A549 (cell line): Measurements from ENCODE around the gene PCGF3. TPM values are rescaled to one million over a fixed set of nuclear protein-coding genes. Genes with fewer than 3 reads are reported as not detected.

Source experiments
- ATAC-seq, 2 experiments: fragments of 200-7000 bp in 1 of 2; fragments of >200 bp in 1 of 2; cut with Nextera tagmentation in 1 of 2; cut with Tn5 transposase in 1 of 2; 3 replicates each; pipeline versions ENCODE4 v1.8.0 to v1.9.1; 2018 to 2020; ENCODE audit warnings: mild to moderate bottlenecking in 1 of 2, moderate library complexity in 1 of 2
- CTCF ChIA-PET: fragments of 300-600 bp; sonication (Branson Sonifier 250); formaldehyde crosslinking; extraction: SDS; loops from one replicate; lab custom pipeline; 2021; ENCODE audit warnings: antibody characterized with exemption, inconsistent platforms; lab: Yijun Ruan, JAX
- POLR2A ChIA-PET: fragments of 350-600 bp; formaldehyde crosslinking; extraction: SDS; loops from one replicate; lab custom pipeline; 2021; ENCODE audit warnings: antibody characterized with exemption, inconsistent platforms; lab: Yijun Ruan, JAX
- DNase-seq, 2 experiments: peaks; one replicate each; pipeline versions ENCODE4 v3.0.0 to v3.0.0-alpha.2; 2011 to 2016; ENCODE audit warnings: low read depth in 1 of 2, low spot score in 1 of 2
- FAIRE-seq: peaks from 2 replicates; lab custom pipeline; 2011; peaks lifted over from hg19 to GRCh38; lab: Jason Lieb, UNC
- H3K27ac ChIP-seq, 2 experiments: fragments of >200 bp; sonication (Bioruptor Twin); formaldehyde crosslinking; 3 replicates each; pipeline ENCODE4 v1.5.1; 2016 to 2017
- H3K4me1 ChIP-seq: fragments of >200 bp; sonication (Bioruptor Twin); formaldehyde crosslinking; 3 replicates; pipeline ENCODE4 v1.6.1; 2016
- H3K4me2 ChIP-seq: fragments of >200 bp; sonication (Bioruptor Twin); formaldehyde crosslinking; 3 replicates; pipeline ENCODE4 v1.6.1; 2016
- H3K4me3 ChIP-seq: fragments of >200 bp; sonication (Bioruptor Twin); formaldehyde crosslinking; 3 replicates; pipeline ENCODE4 v1.5.1; 2016
- H3K9me3 ChIP-seq: fragments of >200 bp; sonication (Bioruptor Twin); formaldehyde crosslinking; 3 replicates; pipeline ENCODE4 v1.6.1; 2016
- ATOH8 ChIP-seq: fragments of 250-450 bp; sonication (Bioruptor Pico); IDR thresholded peaks from 2 replicates; pipeline ENCODE4 v1.5.0; 2020; ENCODE audit warnings: low read depth, mild to moderate bottlenecking, moderate library complexity
- CBX2 ChIP-seq: fragments of 200-600 bp; sonication (generic); IDR thresholded peaks from 2 replicates; pipeline ENCODE4 v1.6.1; 2016; ENCODE audit warnings: low read depth, mild to moderate bottlenecking, borderline replicate concordance
- CHD4 ChIP-seq: fragments of 200-600 bp; sonication (generic); IDR thresholded peaks from 2 replicates; pipeline ENCODE4 v1.6.1; 2016; ENCODE audit warnings: antibody characterized with exemption, mild to moderate bottlenecking, borderline replicate concordance
- E2F6 ChIP-seq: IDR thresholded peaks from 2 replicates; pipeline ENCODE4 v1.6.1; 2012; ENCODE audit warnings: low read depth, borderline replicate concordance
- EHF ChIP-seq: fragments of 250-450 bp; sonication (Bioruptor Pico); IDR thresholded peaks from 2 replicates; pipeline ENCODE4 v1.5.0; 2020; ENCODE audit warnings: mild to moderate bottlenecking
- EP300 ChIP-seq, 2 experiments: fragments of >200 bp; sonication (Bioruptor Twin); formaldehyde crosslinking; IDR thresholded peaks; 2 replicates in 1 of 2; 3 replicates in 1 of 2; pipeline ENCODE4 v1.6.1; 2016 to 2017
- FOXS1 ChIP-seq: fragments of 250-450 bp; sonication (Bioruptor Pico); IDR thresholded peaks from 2 replicates; pipeline ENCODE4 v1.5.0; 2020; ENCODE audit warnings: mild to moderate bottlenecking, moderate library complexity
- GATA3 ChIP-seq: IDR thresholded peaks from 2 replicates; pipeline ENCODE4 v1.6.1; 2012; ENCODE audit warnings: borderline replicate concordance
- HEYL ChIP-seq: fragments of 250-450 bp; sonication (Bioruptor Pico); IDR thresholded peaks from 2 replicates; pipeline ENCODE4 v1.8.0; 2021; ENCODE audit warnings: mild to moderate bottlenecking, moderate library complexity
- HOXB13 ChIP-seq: fragments of 250-450 bp; sonication (Bioruptor Pico); IDR thresholded peaks from 2 replicates; pipeline ENCODE4 v1.5.0; 2020; ENCODE audit warnings: low read depth, mild to moderate bottlenecking, moderate library complexity
- JUN ChIP-seq, 2 experiments: fragments of >200 bp; sonication (Bioruptor Twin); formaldehyde crosslinking; IDR thresholded peaks; 2 replicates in 1 of 2; 3 replicates in 1 of 2; pipeline ENCODE4 v1.6.1; 2016 to 2017
- MAX ChIP-seq: IDR thresholded peaks from 2 replicates; pipeline ENCODE4 v1.6.1; 2012
- MYC ChIP-seq: IDR thresholded peaks from 2 replicates; pipeline ENCODE4 v1.6.1; 2012; ENCODE audit warnings: mild to moderate bottlenecking, inconsistent platforms, low read length, improper control_type of control experiment, borderline replicate concordance
- NFE2L2 ChIP-seq: fragments of 150-350 bp; conservative IDR thresholded peaks from 2 replicates; pipeline ENCODE4 v1.6.1; 2014; ENCODE audit warnings: low read length
- NR3C1 ChIP-seq: fragments of >200 bp; sonication (Bioruptor Twin); formaldehyde crosslinking; IDR thresholded peaks from 3 replicates; pipeline ENCODE4 v1.6.1; 2017
- POLR2A ChIP-seq: IDR thresholded peaks from 2 replicates; pipeline ENCODE4 v1.6.1; 2012; ENCODE audit warnings: mild to moderate bottlenecking, low read length
- POLR2AphosphoS2 ChIP-seq: conservative IDR thresholded peaks from 2 replicates; pipeline ENCODE4 v1.6.1; 2012; ENCODE audit warnings: low read length, improper control_type of control experiment, inconsistent platforms
- RAD21 ChIP-seq, 2 experiments: fragments of >200 bp in 1 of 2; sonication (Bioruptor Twin) in 1 of 2; formaldehyde crosslinking in 1 of 2; IDR thresholded peaks in 1 of 2; conservative IDR thresholded peaks in 1 of 2; 2 replicates in 1 of 2; 3 replicates in 1 of 2; pipeline ENCODE4 v1.6.1; 2012 to 2018; ENCODE audit warnings: inconsistent platforms in 1 of 2
- RARB ChIP-seq: fragments of 250-450 bp; sonication (Bioruptor Pico); IDR thresholded peaks from 2 replicates; pipeline ENCODE4 v1.8.0; 2021; ENCODE audit warnings: mild to moderate bottlenecking, moderate library complexity
- REST ChIP-seq: fragments of 200-600 bp; sonication (generic); IDR thresholded peaks from 2 replicates; pipeline ENCODE4 v1.6.1; 2016; ENCODE audit warnings: antibody characterized with exemption, mild to moderate bottlenecking, moderate library complexity
- RFX5 ChIP-seq: fragments of 450-650 bp; IDR thresholded peaks from 2 replicates; pipeline ENCODE4 v1.7.1; 2014; ENCODE audit warnings: antibody characterized with exemption, mild to moderate bottlenecking, moderate library complexity
- RNF2 ChIP-seq: fragments of 200-600 bp; sonication (generic); IDR thresholded peaks from 2 replicates; pipeline ENCODE4 v1.6.1; 2016; ENCODE audit warnings: low read depth, mild to moderate bottlenecking, antibody characterized with exemption, moderate library complexity, borderline replicate concordance
- SREBF2 ChIP-seq: fragments of 450-650 bp; IDR thresholded peaks from 2 replicates; pipeline ENCODE4 v1.6.1; 2014; ENCODE audit warnings: mild to moderate bottlenecking, moderate library complexity
- TFCP2L1 ChIP-seq: fragments of 250-450 bp; sonication (Bioruptor Pico); IDR thresholded peaks from 2 replicates; pipeline ENCODE4 v1.5.0; 2021; ENCODE audit warnings: mild to moderate bottlenecking
- USF2 ChIP-seq: fragments of 450-650 bp; IDR thresholded peaks from 2 replicates; pipeline ENCODE4 v1.6.1; 2014; ENCODE audit warnings: antibody characterized with exemption
- ZSCAN20 ChIP-seq: fragments of 250-450 bp; sonication (Bioruptor Pico); IDR thresholded peaks from 2 replicates; pipeline ENCODE4 v1.8.0; 2022; ENCODE audit warnings: mild to moderate bottlenecking, moderate library complexity
- WGBS: methylation state at CpG from one replicate; pipeline ENCODE4 v1.1.6; 2017; ENCODE audit errors: missing lambda C conversion rate; 5-methylcytosine and 5-hydroxymethylcytosine counted together
- polyA plus RNA-seq, 4 experiments: library from polyadenylated mRNA; depleted of rRNA in 3 of 4; stranded (reverse); fragments of >200 nt; fragmentation: RNase III in 1 of 4; extraction: RNeasy Plus Mini Kit Qiagen cat#74134 plus additional on column Dnase treatment in 1 of 4; gene quantifications; 2 replicates in 3 of 4; 3 replicates in 1 of 4; pipeline ENCODE4 v1.2.3, GENCODE V29; 2011 to 2017

Gene PCGF3
- polyA plus RNA-seq, 2 of the 4 experiments (the other 2 are of a cell fraction): 15.9 to 21.0 TPM

GRCh38 chr4:733631-733980 lies 28.0 kb downstream of the PCGF3 start:
- no peak overlapping the region for H3K4me2 ChIP-seq
- TF ChIP-seq HOXB13 (CRISPR knock-in tag): no peak
- no peak for TF ChIP-seq REST
- no peak for TF ChIP-seq JUN (IDR thresholded peaks at IDR 0.05)
- no peak for TF ChIP-seq NR3C1
- no peak for TF ChIP-seq CHD4
- TF ChIP-seq USF2: no peak
- no peak for TF ChIP-seq RARB (CRISPR knock-in tag)
- TF ChIP-seq RNF2: no peak
- TF ChIP-seq POLR2A: no peak
- no peak for TF ChIP-seq EP300 (IDR thresholded peaks at IDR 0.05)
- no peak for TF ChIP-seq GATA3
- no peak for TF ChIP-seq NFE2L2
- no peak for TF ChIP-seq MYC
- TF ChIP-seq CBX2: no peak
- TF ChIP-seq FOXS1: no peak
- TF ChIP-seq ATOH8: no peak
- TF ChIP-seq, all 56 proteins: peak for 0
- 92% methylated on average over 18 of the region's 18 CpGs for WGBS
- DNase-seq (no peak), FAIRE-seq (no peak), ATAC-seq (no peak)
- Histone ChIP-seq H3K9me3 (no peaks in the 10 kb centered on the region), H3K27ac (no peak overlapping the region), H3K4me1 (no peaks in the 10 kb centered on the region), H3K4me3 (no peak overlapping the region)
- ChIA-PET CTCF (interaction anchor here (2.3 kb wide), 1 partner anchor 9 kb away, joined by 18 read pairs; no protein-coding TSS in a partner anchor), POLR2A (no interaction called here)

- Histone ChIP-seq H3K4me2 (no peak overlapping the region), H3K9me3 (no peaks in the 10 kb centered on the region)
- 89% methylated on average over 9 of the region's 9 CpGs for WGBS
- no peak for ATAC-seq
- DNase-seq: no peak
- POLR2A ChIA-PET: no interaction called here
- CTCF ChIA-PET: interaction anchor here (2.3 kb wide), 1 partner anchor 8 kb away, joined by 18 read pairs; no protein-coding TSS in a partner anchor
- FAIRE-seq: no peak
- TF ChIP-seq RFX5 (no peak), USF2 (no peak)
- TF ChIP-seq, all 56 proteins: peak for 0
- H3K4me3 ChIP-seq: no peak overlapping the region
- no peaks in the 10 kb centered on the region for H3K4me1 ChIP-seq
- no peak overlapping the region for H3K27ac ChIP-seq
These were observed 28.4 kb downstream of the PCGF3 start for GRCh38 chr4:734075-734474.

- FAIRE-seq (no peak), DNase-seq (no peak), ATAC-seq (no peak; a peak in 1 of 6 replicates)
- H3K4me1 ChIP-seq: no peaks in the 10 kb centered on the region
- H3K9me3 ChIP-seq: no peaks in the 10 kb centered on the region
- ChIA-PET POLR2A (no interaction called here), CTCF (no interaction called here)
- WGBS: 95% methylated on average over 4 of the region's 9 CpGs
- no peak overlapping the region for H3K4me3 ChIP-seq
- H3K4me2 ChIP-seq: no peak overlapping the region
- no peak overlapping the region for H3K27ac ChIP-seq
- TF ChIP-seq MYC (no peak), TFCP2L1 (no peak), ZSCAN20 (no peak), MAX (no peak), EP300 (IDR thresholded peaks at IDR 0.05) (no peak), E2F6 (no peak), HEYL (CRISPR knock-in tag) (no peak), SREBF2 (no peak), RAD21 (conservative IDR thresholded peaks at IDR 0.05 in 1 of 2, IDR thresholded peaks at IDR 0.05 in 1 of 2) (no peak), POLR2AphosphoS2 (no peak), EHF (no peak)
These were observed 29.3 kb downstream of the PCGF3 start for GRCh38 chr4:734951-735350.
